ENCODE measurements around the gene FSTL4.

DNA sequence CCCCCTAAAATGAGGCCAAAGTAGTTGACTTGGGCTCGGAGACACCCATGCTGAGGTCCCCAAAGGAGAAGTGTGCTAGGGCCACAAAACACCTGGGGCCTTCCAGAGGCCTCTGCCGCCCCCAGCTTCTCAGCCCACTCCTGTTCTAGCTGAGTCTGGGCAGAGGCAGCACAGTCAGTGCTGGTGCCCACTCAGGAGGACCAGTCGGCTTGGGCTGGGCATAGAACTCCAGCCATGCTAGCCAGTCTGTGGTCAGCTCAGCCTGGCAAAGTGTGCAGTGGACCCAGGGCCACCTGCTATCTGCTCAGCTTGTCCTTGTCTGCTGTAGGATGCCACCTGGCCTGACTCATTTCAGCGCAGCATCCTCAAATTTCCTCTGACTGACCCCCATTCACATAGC lies 254.6 kb downstream of the FSTL4 start:
- no peak for TF ChIP-seq CTCF (IDR thresholded peaks at IDR 0.05)
- no peak for TF ChIP-seq POLR2A (IDR thresholded peaks at IDR 0.05)

Measured in Peyer's patch (tissue), 4 donors.